Hepatocyte (in vitro differentiated cells): ENCODE results near the gene POLR3B. TPM values are rescaled to one million over a fixed set of nuclear protein-coding genes. Genes with fewer than 3 reads are reported as not detected.
A peak's percentile ranks its signal among the peaks of the same experiment; 100 is the strongest.
"Not testable (repeated sequence)": the region's sequence is repeated elsewhere in the genome, so short reads cannot be mapped to it uniquely, and the experiment has no call there.

Experiments used
- DNase-seq: peaks from one replicate; pipeline ENCODE4 v3.0.0-alpha.2; 2016; ENCODE audit warnings: low spot score
- H2AFZ ChIP-seq: fragments of 200-600 bp; sonication (generic); 2 replicates; pipeline ENCODE4 v1.6.0; 2016; ENCODE audit warnings: antibody characterized with exemption, mild to moderate bottlenecking
- H3K27ac ChIP-seq: fragments of 200-600 bp; sonication (generic); 2 replicates; pipeline ENCODE4 v1.5.1; 2016; ENCODE audit warnings: mild to moderate bottlenecking
- H3K27me3 ChIP-seq: fragments of 200-600 bp; sonication (generic); 2 replicates; pipeline ENCODE4 v1.6.1; 2016
- H3K36me3 ChIP-seq: fragments of 200-600 bp; sonication (generic); replicated peaks from 2 replicates; pipeline ENCODE4 v1.5.1; 2016; ENCODE audit warnings: low read depth; ENCODE audit not compliant: insufficient read depth
- H3K4me1 ChIP-seq: fragments of 200-600 bp; sonication (generic); 2 replicates; pipeline ENCODE4 v1.5.1; 2016; ENCODE audit warnings: mild to moderate bottlenecking, moderate library complexity; ENCODE audit not compliant: insufficient read depth
- H3K4me2 ChIP-seq: fragments of 200-600 bp; sonication (generic); 2 replicates; pipeline ENCODE4 v1.6.0; 2016
- H3K4me3 ChIP-seq: fragments of 200-600 bp; sonication (generic); 2 replicates; pipeline ENCODE4 v1.5.1; 2016; ENCODE audit warnings: mild to moderate bottlenecking
- H3K79me2 ChIP-seq: fragments of 200-600 bp; sonication (generic); 2 replicates; pipeline ENCODE4 v1.6.0; 2017; ENCODE audit warnings: mild to moderate bottlenecking
- H3K9me2 ChIP-seq: fragments of 200-600 bp; sonication (generic); replicated peaks from 2 replicates; pipeline ENCODE4 v1.6.0; 2017; ENCODE audit warnings: mild to moderate bottlenecking; ENCODE audit not compliant: insufficient read depth
- H3K9me3 ChIP-seq: fragments of 200-600 bp; sonication (generic); 2 replicates; pipeline ENCODE4 v1.5.1; 2016; ENCODE audit warnings: low read depth, mild to moderate bottlenecking
- H4K20me1 ChIP-seq: fragments of 200-600 bp; sonication (generic); 2 replicates; pipeline ENCODE4 v1.6.0; 2016; ENCODE audit warnings: mild to moderate bottlenecking; ENCODE audit not compliant: insufficient read depth, poor library complexity, severe bottlenecking
- CTCF ChIP-seq: fragments of 200-600 bp; sonication (generic); IDR thresholded peaks from 2 replicates; pipeline ENCODE4 v1.5.1; 2016; ENCODE audit warnings: antibody characterized with exemption, mild to moderate bottlenecking; ENCODE audit not compliant: poor library complexity
- EZH2 ChIP-seq: fragments of 200-600 bp; sonication (generic); IDR thresholded peaks from 2 replicates; pipeline ENCODE4 v1.6.1; 2016; ENCODE audit warnings: antibody characterized with exemption, mild to moderate bottlenecking, borderline replicate concordance
- EZH2phosphoT487 ChIP-seq: fragments of 200-600 bp; sonication (generic); IDR thresholded peaks from one replicate; pipeline ENCODE4 v1.6.1; 2018; ENCODE audit warnings: antibody characterized with exemption, mild to moderate bottlenecking, low read depth, moderate library complexity; ENCODE audit not compliant: unreplicated experiment, severe bottlenecking
- WGBS: methylation state at CpG from one replicate; pipeline ENCODE4 v1.1.6; 2016; ENCODE audit warnings: low lambda C conversion rate; ENCODE audit errors: missing lambda C conversion rate; 5-methylcytosine and 5-hydroxymethylcytosine counted together
- polyA plus RNA-seq: library from polyadenylated mRNA; unstranded; fragments of >200 nt; fragmentation: Nextera tagmentation; extraction: Ambion mirVana; gene quantifications from 2 replicates; pipeline ENCODE4 v1.2.1, GENCODE V29; 2016
- total RNA-seq: library from RNA; depleted of rRNA; stranded (reverse); fragments of >200 nt; gene quantifications from 2 replicates; pipeline ENCODE4 v1.2.3, GENCODE V29; 2014

POLR3B gene
- total and polyA plus RNA-seq, 2 experiments from 2014 or later, result 8.4 to 10.4 TPM

- not testable (repeated sequence) for H3K4me3 ChIP-seq, H3K9me3 ChIP-seq, H4K20me1 ChIP-seq, H3K4me1 ChIP-seq, H2AFZ ChIP-seq, H3K9me2 ChIP-seq, H3K36me3 ChIP-seq, H3K4me2 ChIP-seq, H3K79me2 ChIP-seq, DNase-seq, H3K27me3 ChIP-seq, H3K27ac ChIP-seq
- WGBS, result 87% methylated on average over 17 of the region's 18 CpGs
Measured at GRCh38 chr12:106477627-106478026, 120.1 kb downstream of the POLR3B start.

- peak; percentile 36 for DNase-seq
Measured at GRCh38 chr12:106480251-106480650, 122.7 kb downstream of the POLR3B start.

GRCh38 chr12:106481246-106481645, 123.7 kb downstream of the POLR3B start:
- Histone ChIP-seq H3K9me2 (no peaks in the 10 kb centered on the region), H3K27ac (no peak overlapping the region), H3K4me1 (peaks cover 3% of the 10 kb centered on the region), H2AFZ (no peak overlapping the region), H3K27me3 (no peaks in the 10 kb centered on the region), H3K4me3 (no peak overlapping the region), H3K4me2 (no peak overlapping the region), H3K36me3 (no peaks in the 10 kb centered on the region), H4K20me1 (no peaks in the 10 kb centered on the region), H3K9me3 (no peaks in the 10 kb centered on the region), H3K79me2 (no peaks in the 10 kb centered on the region)
- DNase-seq, result no peak
- WGBS, result 95% methylated on average over 6 of the region's 6 CpGs
- no peak for TF ChIP-seq EZH2phosphoT487
- TF ChIP-seq EZH2, result no peak

More at GRCh38 chr12:106480251-106480650, 122.7 kb downstream of the POLR3B start:
- H3K27ac ChIP-seq, result no peak overlapping the region
- H4K20me1 ChIP-seq, result no peaks in the 10 kb centered on the region
- no peaks in the 10 kb centered on the region for H3K27me3 ChIP-seq
- H3K4me2 ChIP-seq, result no peak overlapping the region
- peaks cover 3% of the 10 kb centered on the region for H3K4me1 ChIP-seq
- WGBS, result 94% methylated on average over 1 of the region's 1 CpG
- H3K36me3 ChIP-seq, result no peaks in the 10 kb centered on the region
- no peaks in the 10 kb centered on the region for H3K9me2 ChIP-seq
- H2AFZ ChIP-seq, result no peak overlapping the region
- H3K79me2 ChIP-seq, result no peaks in the 10 kb centered on the region
- H3K9me3 ChIP-seq, result no peaks in the 10 kb centered on the region
- H3K4me3 ChIP-seq, result no peak overlapping the region
- TF ChIP-seq EZH2phosphoT487 (no peak), CTCF (no peak), EZH2 (no peak)

GRCh38 chr12:106487664-106488063, 130.1 kb downstream of the POLR3B start:
- WGBS, result 96% methylated on average over 5 of the region's 5 CpGs
- Histone ChIP-seq H3K9me3 (no peaks in the 10 kb centered on the region), H3K4me1 (no peaks in the 10 kb centered on the region)

More at GRCh38 chr12:106487664-106488063, 130.1 kb downstream of the POLR3B start:
- Histone ChIP-seq H3K79me2 (no peaks in the 10 kb centered on the region), H3K36me3 (no peaks in the 10 kb centered on the region), H2AFZ (no peak overlapping the region), H3K9me2 (no peaks in the 10 kb centered on the region), H3K4me2 (no peak overlapping the region), H3K4me3 (no peak overlapping the region), H3K27ac (no peak overlapping the region), H3K27me3 (no peaks in the 10 kb centered on the region), H4K20me1 (no peaks in the 10 kb centered on the region)
- no peak for TF ChIP-seq EZH2phosphoT487
- no peak for TF ChIP-seq EZH2
- TF ChIP-seq CTCF, result no peak
- DNase-seq, result no peak
